K562 (cell line): Measurements from ENCODE around the gene ACOT7. TPM values are rescaled to one million over a fixed set of nuclear protein-coding genes. Genes with fewer than 3 reads are reported as not detected.
A peak's percentile ranks its signal among the peaks of the same experiment; 100 is the strongest.
"Not testable (repeated sequence)": the region's sequence is repeated elsewhere in the genome, so short reads cannot be mapped to it uniquely, and the experiment has no call there.

Source experiments
- CBFA2T3 ChIP-seq: fragments of 450-650 bp; IDR thresholded peaks from 2 replicates; pipeline ENCODE4 v1.6.1; 2017
- CTBP1 ChIP-seq: fragments of 450-650 bp; IDR thresholded peaks from 2 replicates; pipeline ENCODE4 v1.6.1; 2016; ENCODE audit warnings: borderline replicate concordance
- DPF2 ChIP-seq: fragments of 450-650 bp; IDR thresholded peaks from 2 replicates; pipeline ENCODE4 v1.6.1; 2016
- ELF4 ChIP-seq: fragments of 450-650 bp; formaldehyde crosslinking; IDR thresholded peaks from 2 replicates; pipeline ENCODE4 v1.4.0; 2022; ENCODE audit warnings: missing genetic modification characterization
- ETS1 ChIP-seq: conservative IDR thresholded peaks from 2 replicates; pipeline ENCODE4 v1.6.1; 2011; ENCODE audit warnings: low read depth, mild to moderate bottlenecking, low read length; ENCODE audit not compliant: control insufficient read depth
- FOXM1 ChIP-seq, 2 experiments: fragments of 450-650 bp in 1 of 2; sonication (generic) in 1 of 2; formaldehyde crosslinking in 1 of 2; IDR thresholded peaks; 2 replicates each; pipeline versions ENCODE4 v1.6.1 to v1.9.0; 2017 to 2022; ENCODE audit warnings: low read depth in 2 of 2, mild to moderate bottlenecking in 2 of 2, missing genetic modification reagents in 1 of 2, moderate library complexity in 1 of 2
- HDAC1 ChIP-seq, 2 experiments: fragments of 450-650 bp; IDR thresholded peaks; 2 replicates each; pipeline ENCODE4 v1.6.1; 2016 to 2017; ENCODE audit warnings: inconsistent platforms in 1 of 2, mild to moderate bottlenecking in 1 of 2, moderate library complexity in 1 of 2
- HMGN3 ChIP-seq: IDR thresholded peaks from 2 replicates; pipeline ENCODE4 v1.6.1; 2011; ENCODE audit warnings: borderline replicate concordance, low read depth, mild to moderate bottlenecking, mixed read lengths, low read length; ENCODE audit not compliant: insufficient read length; ENCODE audit errors: extremely low read depth
- KLF16 ChIP-seq: IDR thresholded peaks from 2 replicates; pipeline ENCODE4 v1.6.1; 2016; ENCODE audit warnings: antibody characterized with exemption
- MAFG ChIP-seq: fragments of 450-650 bp; conservative IDR thresholded peaks from 2 replicates; pipeline ENCODE4 v1.6.1; 2016; ENCODE audit warnings: missing genetic modification characterization, missing compliant biosample characterization
- MTA1 ChIP-seq: fragments of 450-650 bp; IDR thresholded peaks from 2 replicates; pipeline ENCODE4 v1.6.1; 2017; ENCODE audit warnings: borderline replicate concordance
- MTA2 ChIP-seq: fragments of 450-650 bp; IDR thresholded peaks from 2 replicates; pipeline ENCODE4 v1.6.1; 2016; ENCODE audit warnings: low read depth
- NCOA1 ChIP-seq: fragments of 450-650 bp; IDR thresholded peaks from 2 replicates; pipeline ENCODE4 v1.6.1; 2016; ENCODE audit warnings: low read depth
- NFE2 ChIP-seq: IDR thresholded peaks from 2 replicates; pipeline ENCODE4 v1.6.1; 2014; ENCODE audit warnings: antibody characterized with exemption, low read depth
- RAD51 ChIP-seq: fragments of 450-650 bp; IDR thresholded peaks from 2 replicates; pipeline ENCODE4 v1.7.1; 2016; ENCODE audit warnings: low read depth, mild to moderate bottlenecking, borderline replicate concordance
- RB1 ChIP-seq: fragments of 450-650 bp; IDR thresholded peaks from 2 replicates; pipeline ENCODE4 v1.6.1; 2017; ENCODE audit warnings: low read depth, mild to moderate bottlenecking
- RCOR1 ChIP-seq, 2 experiments: IDR thresholded peaks; 2 replicates each; pipeline ENCODE4 v1.6.1; 2012; ENCODE audit warnings: low read depth in 2 of 2, low read length in 2 of 2, borderline replicate concordance in 1 of 2, improper control_type of control experiment in 1 of 2
- SMARCA4 ChIP-seq: fragments of 450-650 bp; IDR thresholded peaks from 2 replicates; pipeline ENCODE4 v1.6.1; 2016
- SMARCC2 ChIP-seq: fragments of 450-650 bp; IDR thresholded peaks from 2 replicates; pipeline ENCODE4 v1.6.1; 2017; ENCODE audit warnings: antibody characterized with exemption, moderate library complexity, mild to moderate bottlenecking, low read depth
- TOE1 ChIP-seq, 2 experiments: fragments of 450-650 bp in 1 of 2; sonication (generic) in 1 of 2; formaldehyde crosslinking in 1 of 2; IDR thresholded peaks; 2 replicates each; pipeline versions ENCODE4 v1.7.1 to v1.8.0; 2016 to 2022; ENCODE audit warnings: borderline replicate concordance in 2 of 2, mild to moderate bottlenecking in 2 of 2, antibody characterized with exemption in 1 of 2, inconsistent platforms in 1 of 2, low read depth in 1 of 2, missing genetic modification reagents in 1 of 2, moderate library complexity in 1 of 2
- ZBTB7A ChIP-seq: IDR thresholded peaks from 2 replicates; pipeline ENCODE4 v1.6.1; 2011; ENCODE audit warnings: low read depth, mild to moderate bottlenecking, low read length, moderate library complexity, borderline replicate concordance; ENCODE audit not compliant: control insufficient read depth
- ZMIZ1 ChIP-seq, 2 experiments: fragments of 150-350 bp in 1 of 2; IDR thresholded peaks; 2 replicates each; pipeline ENCODE4 v1.6.1; 2012 to 2016; ENCODE audit warnings: low read depth in 2 of 2, low read length in 2 of 2, mild to moderate bottlenecking in 1 of 2, moderate library complexity in 1 of 2
- ZNF766 ChIP-seq: fragments of 200-800 bp; sonication (Bioruptor generic); conservative IDR thresholded peaks from 2 replicates; pipeline ENCODE4 v1.6.1; 2016; ENCODE audit warnings: missing genetic modification characterization, missing compliant biosample characterization
- polyA plus RNA-seq, 8 experiments: library from polyadenylated mRNA; depleted of rRNA in 4 of 8; stranded (reverse) in 5 of 8; unstranded in 3 of 8; fragments of >200 nt; fragmentation: Nextera tagmentation in 2 of 8; fragmentation: Illumina TruSeq in 1 of 8; extraction: Ambion mirVana in 2 of 8; extraction: Trizol in 1 of 8; gene quantifications; 2 replicates each; pipeline versions ENCODE4 v1.2.1 to v1.2.3, GENCODE V29; 2011 to 2014; ENCODE audit warnings: inconsistent platforms in 1 of 8, missing spikeins in 1 of 8
- total RNA-seq, 7 experiments: library from RNA; depleted of rRNA in 6 of 7; stranded (reverse); fragments of >200 nt in 6 of 7; fragmentation: Illumina TruSeq in 2 of 7; extraction: Trizol in 2 of 7; gene quantifications; 2 replicates each; pipeline versions ENCODE4 v1.2.1 to v1.2.3, GENCODE V29; 2011 to 2021; ENCODE audit warnings: low replicate concordance in 1 of 7

ACOT7 gene
- total and polyA plus RNA-seq, 9 of the 15 experiments (the other 6 are each of a cell fraction or from before 2014, with no cell fraction given), result 7.0 to 92.6 (median 37.2) TPM

- TF ChIP-seq ETS1 (0 out of 2 replicates have a peak, but pooled peaks have one; percentile 43), MTA1 (0 out of 2 replicates have a peak, but pooled peaks have one; percentile 15), HMGN3 (peak; percentile 72), RAD51 (peak; percentile 45; the same call in 1 of the 2 replicates), ELF4 (CRISPR knock-in tag) (peak; percentile 83; the same call in 1 of the 2 replicates), NFE2 (peak; percentile 65), RB1 (0 out of 2 replicates have a peak, but pooled peaks have one; percentile 24), KLF16 (peak; percentile 79), ZBTB7A (peak; percentile 84), RCOR1 (IDR thresholded peaks at IDR 0.05; ENCODE audit: borderline replicate concordance in 1 of 2, low read depth in 2 of 2, low read length in 2 of 2) (peak in 1 of 2 experiments; percentile 10; a peak in 1 of 4 replicates), SMARCA4 (peak; percentile 87), NCOA1 (peak; percentile 35; the same call in 1 of the 2 replicates), FOXM1 (IDR thresholded peaks at IDR 0.05; ENCODE audit: low read depth) (peak; percentile 41; the same call in 1 of the 2 replicates), CTBP1 (peak; percentile 37; the same call in 1 of the 2 replicates), MTA2 (peak; percentile 92), HDAC1 (IDR thresholded peaks at IDR 0.05) (peak in 1 of 2 experiments; percentile 57; a peak in 1 of 4 replicates), ZMIZ1 (IDR thresholded peaks at IDR 0.05; ENCODE audit: low read depth in 2 of 2, low read length in 2 of 2) (peak in 1 of 2 experiments; percentile 60; a peak in 1 of 4 replicates), MAFG (tag) (peak; percentile 47; the same call in 1 of the 2 replicates), CBFA2T3 (peak; percentile 96), TOE1 (CRISPR knock-in tag; IDR thresholded peaks at IDR 0.05; ENCODE audit: borderline replicate concordance, low read depth) (0 out of 2 replicates have a peak, but pooled peaks have one; percentile 36), DPF2 (peak; percentile 85), ZNF766 (0 out of 2 replicates have a peak, but pooled peaks have one; percentile 9), SMARCC2 (peak; percentile 64; the same call in 1 of the 2 replicates)
- TF ChIP-seq FOXM1 (CRISPR knock-in tag; IDR thresholded peaks at IDR 0.05; ENCODE audit: low read depth); TOE1 (IDR thresholded peaks at IDR 0.05; ENCODE audit: borderline replicate concordance): not testable (repeated sequence)
Observed at GRCh38 chr1:6429660-6430411, 36.3 kb upstream of the ACOT7 start (continued).
